ENCODE measurements around the gene TESPA1. TPM values are rescaled to one million over a fixed set of nuclear protein-coding genes. Genes with fewer than 3 reads are reported as not detected.
A peak's percentile ranks its signal among the peaks of the same experiment; 100 is the strongest.

TESPA1 gene
- total and polyA plus RNA-seq, 9 of the 15 experiments (the other 6 are each of a cell fraction or from before 2014, with no cell fraction given), result 0.72 to 7.1 (median 2.4) TPM

DNA sequence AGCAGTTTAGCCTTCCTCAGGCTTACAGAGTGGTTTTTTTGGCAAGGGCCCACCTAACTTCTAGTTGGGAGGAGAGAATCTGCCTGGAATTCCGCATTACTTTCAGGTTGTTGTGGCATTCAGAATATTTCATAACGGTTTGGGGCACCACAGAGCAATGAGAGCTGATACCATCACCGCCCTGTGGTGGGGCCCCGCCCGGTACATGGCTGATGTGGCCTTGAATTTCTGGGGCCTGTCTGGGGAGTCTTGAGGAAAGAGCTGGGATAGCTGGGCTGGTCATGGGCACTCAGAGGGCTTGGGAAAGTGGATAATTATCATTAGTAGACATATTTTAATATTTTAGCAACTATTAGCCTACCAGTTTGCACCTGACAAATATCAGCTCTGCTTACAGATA, 4.2 kb downstream of the TESPA1 start:
- H3K4me2 ChIP-seq (ENCODE audit: insufficient read depth, low read length), result peak overlapping the region; percentile 44; the same call in 1 of the 2 replicates
- in situ Hi-C loops (cut with MboI), result no loop called here
- no peak overlapping the region; the same call in 2 of the 3 replicates for H3K27ac ChIP-seq (ENCODE audit: extremely low read depth, low read depth, low read length)
- 5% methylated on average over 5 of the region's 5 CpGs for WGBS (ENCODE audit: insufficient coverage, low coverage, missing lambda C conversion rate)
- H3K36me3 ChIP-seq (ENCODE audit: control insufficient read depth, insufficient read depth, low read length), result no peaks in the 10 kb centered on the region
- H3K79me2 ChIP-seq (ENCODE audit: control insufficient read depth, insufficient read depth, low read length), result no peaks in the 10 kb centered on the region
- H4K20me1 ChIP-seq (replicated peaks; ENCODE audit: control insufficient read depth, insufficient read depth, low read length), result no peaks in the 10 kb centered on the region
- intact Hi-C loops (cut with micrococcal nuclease), result no loop called here
- ChIA-PET CTCF (ENCODE audit: low intra/inter-chr PET ratio) (no interaction called here), POLR2A (interaction anchor here (0.6 to 1.3 kb wide), 3 partner anchors 17 to 290 kb away, joined by 3 read pairs; no protein-coding TSS in a partner anchor)
- H3K9ac ChIP-seq (ENCODE audit: insufficient read depth in 1 of 2, low read depth in 2 of 2, low read length in 2 of 2), result peak overlapping the region in 1 of 2 experiments; percentile 18; a peak in 2 of 4 replicates
- DNase-seq (ENCODE audit: extremely low read depth in 1 of 4, low spot score in 3 of 4), result peak; percentile 48 to 59 (median 51)
- H3K4me1 ChIP-seq (replicated peaks in 1 of 2; ENCODE audit: control insufficient read depth in 2 of 2, insufficient read depth in 2 of 2, low read length in 2 of 2), result peaks cover 11 to 65% of the 10 kb centered on the region in 2 experiments
- ATAC-seq, result peak; percentile 74
- H2AFZ ChIP-seq (ENCODE audit: low read depth, low read length), result peak overlapping the region; percentile 67
- H3K4me3 ChIP-seq, result no peak overlapping the region
- H3K9me3 ChIP-seq (replicated peaks; ENCODE audit: control insufficient read depth, insufficient read depth, low read depth, low read length), result no peaks in the 10 kb centered on the region
- BruUV-seq (replicated peaks), result no TSS peak
- H3K27me3 ChIP-seq (ENCODE audit: control insufficient read depth in 2 of 2, insufficient read depth in 2 of 2, low read length in 2 of 2), result no peaks in the 10 kb centered on the region
- no peak for FAIRE-seq
- H3K9me1 ChIP-seq (ENCODE audit: control insufficient read depth, insufficient read depth, low read length), result no peaks in the 10 kb centered on the region
- TF ChIP-seq STAG1 (CRISPR knock-in tag; IDR thresholded peaks at IDR 0.05; ENCODE audit: borderline replicate concordance) (no peak), SP2 (IDR thresholded peaks at IDR 0.05; ENCODE audit: extremely low read depth, low read depth, low read length, poor library complexity, severe bottlenecking) (no peak), ZNF133 (CRISPR knock-in tag; IDR thresholded peaks at IDR 0.05) (no peak), NR2C1 (IDR thresholded peaks at IDR 0.05) (no peak), NR2C1 (tag; IDR thresholded peaks at IDR 0.05) (no peak), ZNF584 (CRISPR knock-in tag; IDR thresholded peaks at IDR 0.05; ENCODE audit: low read depth) (peak; percentile 71; the same call in 1 of the 2 replicates), PHB2 (IDR thresholded peaks at IDR 0.05; ENCODE audit: low read depth) (no peak), ZKSCAN8 (CRISPR knock-in tag; IDR thresholded peaks at IDR 0.05) (no peak), CTBP1 (IDR thresholded peaks at IDR 0.05; ENCODE audit: borderline replicate concordance) (no peak), ZNF644 (tag; IDR thresholded peaks at IDR 0.05; ENCODE audit: low read depth) (no peak), MAZ (CRISPR knock-in tag; conservative IDR thresholded peaks at IDR 0.05 in 1 of 2, IDR thresholded peaks at IDR 0.05 in 1 of 2) (0 out of 4 replicates have a peak, but pooled peaks of 1 of the 2 experiments have one; percentile 29), ELF2 (CRISPR knock-in tag; IDR thresholded peaks at IDR 0.05) (no peak), MCM2 (IDR thresholded peaks at IDR 0.05; ENCODE audit: low read depth) (no peak), CBX5 (IDR thresholded peaks at IDR 0.05; ENCODE audit: borderline replicate concordance, low read depth) (no peak), RFX5 (IDR thresholded peaks at IDR 0.05; ENCODE audit: low read depth, low read length) (no peak), ZNF197 (CRISPR knock-in tag; IDR thresholded peaks at IDR 0.05; ENCODE audit: low read depth) (no peak), SMAD1 (IDR thresholded peaks at IDR 0.05; ENCODE audit: low read depth, low read length, partially characterized antibody) (no peak)
- TF ChIP-seq, protein P1, sequence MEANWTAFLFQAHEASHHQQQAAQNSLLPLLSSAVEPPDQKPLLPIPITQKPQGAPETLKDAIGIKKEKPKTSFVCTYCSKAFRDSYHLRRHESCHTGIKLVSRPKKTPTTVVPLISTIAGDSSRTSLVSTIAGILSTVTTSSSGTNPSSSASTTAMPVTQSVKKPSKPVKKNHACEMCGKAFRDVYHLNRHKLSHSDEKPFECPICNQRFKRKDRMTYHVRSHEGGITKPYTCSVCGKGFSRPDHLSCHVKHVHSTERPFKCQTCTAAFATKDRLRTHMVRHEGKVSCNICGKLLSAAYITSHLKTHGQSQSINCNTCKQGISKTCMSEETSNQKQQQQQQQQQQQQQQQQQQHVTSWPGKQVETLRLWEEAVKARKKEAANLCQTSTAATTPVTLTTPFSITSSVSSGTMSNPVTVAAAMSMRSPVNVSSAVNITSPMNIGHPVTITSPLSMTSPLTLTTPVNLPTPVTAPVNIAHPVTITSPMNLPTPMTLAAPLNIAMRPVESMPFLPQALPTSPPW (CRISPR knock-in tag; IDR thresholded peaks at IDR 0.05), result peak; percentile 74
- TF ChIP-seq, protein P2, sequence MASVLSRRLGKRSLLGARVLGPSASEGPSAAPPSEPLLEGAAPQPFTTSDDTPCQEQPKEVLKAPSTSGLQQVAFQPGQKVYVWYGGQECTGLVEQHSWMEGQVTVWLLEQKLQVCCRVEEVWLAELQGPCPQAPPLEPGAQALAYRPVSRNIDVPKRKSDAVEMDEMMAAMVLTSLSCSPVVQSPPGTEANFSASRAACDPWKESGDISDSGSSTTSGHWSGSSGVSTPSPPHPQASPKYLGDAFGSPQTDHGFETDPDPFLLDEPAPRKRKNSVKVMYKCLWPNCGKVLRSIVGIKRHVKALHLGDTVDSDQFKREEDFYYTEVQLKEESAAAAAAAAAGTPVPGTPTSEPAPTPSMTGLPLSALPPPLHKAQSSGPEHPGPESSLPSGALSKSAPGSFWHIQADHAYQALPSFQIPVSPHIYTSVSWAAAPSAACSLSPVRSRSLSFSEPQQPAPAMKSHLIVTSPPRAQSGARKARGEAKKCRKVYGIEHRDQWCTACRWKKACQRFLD (CRISPR knock-in tag; IDR thresholded peaks at IDR 0.05), result no peak; the same call in 1 of the 2 replicates
- TF ChIP-seq, protein P3, sequence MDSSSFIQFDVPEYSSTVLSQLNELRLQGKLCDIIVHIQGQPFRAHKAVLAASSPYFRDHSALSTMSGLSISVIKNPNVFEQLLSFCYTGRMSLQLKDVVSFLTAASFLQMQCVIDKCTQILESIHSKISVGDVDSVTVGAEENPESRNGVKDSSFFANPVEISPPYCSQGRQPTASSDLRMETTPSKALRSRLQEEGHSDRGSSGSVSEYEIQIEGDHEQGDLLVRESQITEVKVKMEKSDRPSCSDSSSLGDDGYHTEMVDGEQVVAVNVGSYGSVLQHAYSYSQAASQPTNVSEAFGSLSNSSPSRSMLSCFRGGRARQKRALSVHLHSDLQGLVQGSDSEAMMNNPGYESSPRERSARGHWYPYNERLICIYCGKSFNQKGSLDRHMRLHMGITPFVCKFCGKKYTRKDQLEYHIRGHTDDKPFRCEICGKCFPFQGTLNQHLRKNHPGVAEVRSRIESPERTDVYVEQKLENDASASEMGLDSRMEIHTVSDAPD (CRISPR knock-in tag; IDR thresholded peaks at IDR 0.05), result no peak
